ENCODE data around the gene WDR70. TPM values are rescaled to one million over a fixed set of nuclear protein-coding genes. Genes with fewer than 3 reads are reported as not detected.
"Not testable (repeated sequence)": the region's sequence is repeated elsewhere in the genome, so short reads cannot be mapped to it uniquely, and the experiment has no call there.

The WDR70 gene
- total RNA-seq, 1 donor from 2014 or later, result 31.3 TPM

GRCh38 chr5:37375091-37375490 is 4.0 kb upstream of the WDR70 start:
- Histone ChIP-seq H2AFZ (ENCODE audit: low read depth, low read length) (no peak overlapping the region), H3K79me2 (ENCODE audit: insufficient read depth, low read length) (peaks cover 19% of the 10 kb centered on the region), H3K4me1 (ENCODE audit: insufficient read depth, low read length) (peaks cover 7% of the 10 kb centered on the region), H3K36me3 (ENCODE audit: insufficient read depth, low read length) (no peaks in the 10 kb centered on the region), H3K27me3 (ENCODE audit: insufficient read depth, low read length) (no peaks in the 10 kb centered on the region), H3K9me3 (ENCODE audit: insufficient read depth, low read depth, low read length) (no peaks in the 10 kb centered on the region), H3K4me2 (ENCODE audit: low read length) (no peak overlapping the region), H3K9ac (ENCODE audit: low read length) (no peak overlapping the region), H3K4me3 (ENCODE audit: insufficient read depth, low read depth, low read length) (no peak overlapping the region), H3K27ac (ENCODE audit: low read depth, low read length) (no peak overlapping the region), H4K20me1 (ENCODE audit: insufficient read depth, low read length) (no peaks in the 10 kb centered on the region)
- Mint-ChIP-seq H3K27me3 (ENCODE audit: low read depth, unreplicated experiment) (no peaks in the 10 kb centered on the region), H3K36me3 (ENCODE audit: low read depth, unreplicated experiment) (no peaks in the 10 kb centered on the region), H3K4me3 (ENCODE audit: unreplicated experiment) (no peak overlapping the region), H3K9me3 (ENCODE audit: unreplicated experiment) (no peaks in the 10 kb centered on the region), H3K27ac (ENCODE audit: unreplicated experiment) (no peak overlapping the region), H3K4me1 (ENCODE audit: low read depth, unreplicated experiment) (no peaks in the 10 kb centered on the region)
- FAIRE-seq (no peak), DNase-seq (ENCODE audit: low read depth) (peak; percentile 37)
- TF ChIP-seq CTCF (IDR thresholded peaks at IDR 0.05; ENCODE audit: insufficient read depth, low read depth, low read length) (no peak), EZH2 (IDR thresholded peaks at IDR 0.05; ENCODE audit: insufficient read depth, low read length) (no peak)

GRCh38 chr5:37378066-37378465 is 1.1 kb upstream of the WDR70 start:
- H3K4me3 ChIP-seq (ENCODE audit: insufficient read depth, low read depth, low read length); FAIRE-seq; H3K4me1 Mint-ChIP-seq (ENCODE audit: low read depth, unreplicated experiment); H3K27me3 ChIP-seq (ENCODE audit: insufficient read depth, low read length); H3K36me3 ChIP-seq (ENCODE audit: insufficient read depth, low read length); H3K4me2 ChIP-seq (ENCODE audit: low read length); H3K9me3 Mint-ChIP-seq (ENCODE audit: unreplicated experiment); H3K36me3 Mint-ChIP-seq (ENCODE audit: low read depth, unreplicated experiment); H3K27me3 Mint-ChIP-seq (ENCODE audit: low read depth, unreplicated experiment); H3K4me1 ChIP-seq (ENCODE audit: insufficient read depth, low read length); DNase-seq (ENCODE audit: low read depth); H3K4me3 Mint-ChIP-seq (ENCODE audit: unreplicated experiment); H3K27ac Mint-ChIP-seq (ENCODE audit: unreplicated experiment); H3K9ac ChIP-seq (ENCODE audit: low read length); H3K27ac ChIP-seq (ENCODE audit: low read depth, low read length); H4K20me1 ChIP-seq (ENCODE audit: insufficient read depth, low read length); H3K9me3 ChIP-seq (ENCODE audit: insufficient read depth, low read depth, low read length): not testable (repeated sequence)
- peak overlapping the region; percentile 34 for H2AFZ ChIP-seq (ENCODE audit: low read depth, low read length)
- peaks cover 13% of the 10 kb centered on the region for H3K79me2 ChIP-seq (ENCODE audit: insufficient read depth, low read length)

GRCh38 chr5:37391591-37391990 is 12.5 kb downstream of the WDR70 start:
- no peak overlapping the region for H3K9ac ChIP-seq (ENCODE audit: low read length)
- TF ChIP-seq CTCF (IDR thresholded peaks at IDR 0.05; ENCODE audit: insufficient read depth, low read depth, low read length) (no peak), EZH2 (IDR thresholded peaks at IDR 0.05; ENCODE audit: insufficient read depth, low read length) (no peak)
- no peaks in the 10 kb centered on the region for H3K4me1 Mint-ChIP-seq (ENCODE audit: low read depth, unreplicated experiment)
- FAIRE-seq, result no peak
- no peak for DNase-seq (ENCODE audit: low read depth)
- no peak overlapping the region for H3K4me2 ChIP-seq (ENCODE audit: low read length)
- no peaks in the 10 kb centered on the region for H3K79me2 ChIP-seq (ENCODE audit: insufficient read depth, low read length)
- no peaks in the 10 kb centered on the region for H3K9me3 ChIP-seq (ENCODE audit: insufficient read depth, low read depth, low read length)
- H3K36me3 Mint-ChIP-seq (ENCODE audit: low read depth, unreplicated experiment), result peaks cover 7% of the 10 kb centered on the region
- H3K4me3 ChIP-seq (ENCODE audit: insufficient read depth, low read depth, low read length), result no peak overlapping the region
- H3K9me3 Mint-ChIP-seq (ENCODE audit: unreplicated experiment), result no peaks in the 10 kb centered on the region
- H3K27ac Mint-ChIP-seq (ENCODE audit: unreplicated experiment), result no peak overlapping the region
- H3K4me3 Mint-ChIP-seq (ENCODE audit: unreplicated experiment), result no peak overlapping the region
- H3K36me3 ChIP-seq (ENCODE audit: insufficient read depth, low read length), result peaks cover 20% of the 10 kb centered on the region
- no peaks in the 10 kb centered on the region for H3K4me1 ChIP-seq (ENCODE audit: insufficient read depth, low read length)
- H2AFZ ChIP-seq (ENCODE audit: low read depth, low read length), result no peak overlapping the region
- no peak overlapping the region for H3K27ac ChIP-seq (ENCODE audit: low read depth, low read length)
- no peaks in the 10 kb centered on the region for H4K20me1 ChIP-seq (ENCODE audit: insufficient read depth, low read length)
- no peaks in the 10 kb centered on the region for H3K27me3 ChIP-seq (ENCODE audit: insufficient read depth, low read length)
- no peaks in the 10 kb centered on the region for H3K27me3 Mint-ChIP-seq (ENCODE audit: low read depth, unreplicated experiment)

Data from astrocyte (in vitro differentiated cells and primary cell).